Measurements from ENCODE around the gene LHCGR.
"Not testable (repeated sequence)": the region's sequence is repeated elsewhere in the genome, so short reads cannot be mapped to it uniquely, and the experiment has no call there.

LHCGR gene

GRCh38 chr2:48711343-48711742 is 44.2 kb downstream of the LHCGR start:
- H3K9ac ChIP-seq (ENCODE audit: low read depth, low read length) = no peak overlapping the region
- peaks cover 3% of the 10 kb centered on the region for H3K9me3 ChIP-seq (ENCODE audit: control insufficient read depth, insufficient read depth, low read length)
- H3K36me3 ChIP-seq (ENCODE audit: insufficient read depth, low read length) = no peaks in the 10 kb centered on the region
- H3K4me1 ChIP-seq (ENCODE audit: insufficient read depth, low read length) = peaks cover 16% of the 10 kb centered on the region

- H3K9ac ChIP-seq (ENCODE audit: low read depth, low read length) = no peak overlapping the region
- H3K9me3 ChIP-seq (ENCODE audit: control insufficient read depth, insufficient read depth, low read length) = peaks cover 3% of the 10 kb centered on the region
- no peaks in the 10 kb centered on the region for H3K36me3 ChIP-seq (ENCODE audit: insufficient read depth, low read length)
- no peaks in the 10 kb centered on the region for H3K4me1 ChIP-seq (ENCODE audit: insufficient read depth, low read length)
Observed at GRCh38 chr2:48709096-48710034, 46.2 kb downstream of the LHCGR start.

GRCh38 chr2:48707466-48707865 is 48.1 kb downstream of the LHCGR start:
- Histone ChIP-seq H3K36me3 (ENCODE audit: insufficient read depth, low read length) (no peaks in the 10 kb centered on the region), H3K9me3 (ENCODE audit: control insufficient read depth, insufficient read depth, low read length) (peaks cover 3% of the 10 kb centered on the region), H3K4me1 (ENCODE audit: insufficient read depth, low read length) (no peaks in the 10 kb centered on the region), H3K9ac (ENCODE audit: low read depth, low read length) (no peak overlapping the region)

GRCh38 chr2:48703621-48704020 is 51.9 kb downstream of the LHCGR start:
- H3K9me3 ChIP-seq (ENCODE audit: control insufficient read depth, insufficient read depth, low read length); H3K9ac ChIP-seq (ENCODE audit: low read depth, low read length); H3K36me3 ChIP-seq (ENCODE audit: insufficient read depth, low read length): not testable (repeated sequence)
- H3K4me1 ChIP-seq (ENCODE audit: insufficient read depth, low read length) = peaks cover 14% of the 10 kb centered on the region; the same call in 1 of the 2 replicates

DNA sequence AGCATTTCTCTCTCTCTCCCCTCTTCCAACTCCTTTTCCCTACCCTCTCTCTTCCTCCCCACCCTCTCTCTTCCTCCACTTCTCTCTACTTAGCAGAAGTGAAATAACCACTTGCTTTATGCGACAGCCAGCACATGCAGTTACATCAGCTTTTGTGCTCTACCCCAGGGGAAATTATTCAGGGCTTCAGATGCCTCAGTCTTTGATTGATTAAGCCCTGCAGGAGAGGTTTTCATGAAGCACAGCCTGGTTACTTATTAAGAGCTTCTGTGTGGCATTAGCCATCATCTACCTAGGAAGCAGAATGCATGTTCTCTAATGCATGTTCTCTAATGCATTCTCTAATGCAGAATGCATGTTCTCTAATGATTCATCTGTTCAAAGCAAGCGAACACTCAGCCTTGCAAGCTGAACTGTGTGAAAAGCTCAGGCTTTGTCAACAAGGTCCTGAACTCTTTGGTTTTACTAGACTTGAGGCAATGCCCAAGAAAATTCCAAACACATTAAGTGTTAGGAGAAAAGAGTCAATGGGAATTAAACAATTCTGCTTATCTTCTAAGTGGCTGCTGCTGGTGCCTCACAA is 56.1 kb downstream of the LHCGR start:
- Histone ChIP-seq H3K9me3 (ENCODE audit: control insufficient read depth, insufficient read depth, low read length) (no peaks in the 10 kb centered on the region), H3K36me3 (ENCODE audit: insufficient read depth, low read length) (no peaks in the 10 kb centered on the region), H3K4me1 (ENCODE audit: insufficient read depth, low read length) (peaks cover 35% of the 10 kb centered on the region), H3K9ac (ENCODE audit: low read depth, low read length) (no peak overlapping the region)

DNA sequence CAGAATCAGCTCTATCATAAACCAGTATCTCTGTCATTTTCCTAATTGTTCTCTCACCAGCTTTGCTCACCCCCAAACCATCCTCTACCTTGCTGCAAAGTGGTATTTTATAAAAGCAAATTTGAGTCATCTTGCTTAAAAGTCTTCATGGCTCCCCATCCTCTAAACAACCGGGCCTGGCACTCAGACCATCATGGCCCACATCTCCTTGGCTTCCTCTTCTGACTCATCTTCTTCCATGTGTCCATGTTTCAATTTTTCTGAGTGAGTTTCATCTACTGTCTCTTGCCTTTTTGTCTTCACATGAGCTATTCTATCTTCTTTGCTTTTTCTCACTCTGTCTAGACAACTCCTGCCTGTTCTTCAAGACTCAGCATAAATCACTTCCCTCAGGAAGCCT is 58.6 kb downstream of the LHCGR start:
- no peaks in the 10 kb centered on the region for H3K9me3 ChIP-seq (ENCODE audit: control insufficient read depth, insufficient read depth, low read length)
- peaks cover 52% of the 10 kb centered on the region for H3K4me1 ChIP-seq (ENCODE audit: insufficient read depth, low read length)
- no peak overlapping the region for H3K9ac ChIP-seq (ENCODE audit: low read depth, low read length)

GRCh38 chr2:48695991-48696390 is 59.5 kb downstream of the LHCGR start:
- Histone ChIP-seq H3K4me1 (ENCODE audit: insufficient read depth, low read length) (peaks cover 52% of the 10 kb centered on the region), H3K36me3 (ENCODE audit: insufficient read depth, low read length) (no peaks in the 10 kb centered on the region)

More for the DNA sequence above, 58.6 kb downstream of the LHCGR start:
- no peaks in the 10 kb centered on the region for H3K36me3 ChIP-seq (ENCODE audit: insufficient read depth, low read length)

GRCh38 chr2:48694149-48694548 is 61.4 kb downstream of the LHCGR start:
- Histone ChIP-seq H3K9me3 (ENCODE audit: control insufficient read depth, insufficient read depth, low read length) (no peaks in the 10 kb centered on the region), H3K36me3 (ENCODE audit: insufficient read depth, low read length) (no peaks in the 10 kb centered on the region), H3K4me1 (ENCODE audit: insufficient read depth, low read length) (peaks cover 48% of the 10 kb centered on the region), H3K9ac (ENCODE audit: low read depth, low read length) (no peak overlapping the region)

More at GRCh38 chr2:48695991-48696390, 59.5 kb downstream of the LHCGR start:
- H3K9ac ChIP-seq (ENCODE audit: low read depth, low read length) = no peak overlapping the region
- no peaks in the 10 kb centered on the region for H3K9me3 ChIP-seq (ENCODE audit: control insufficient read depth, insufficient read depth, low read length)

DNA sequence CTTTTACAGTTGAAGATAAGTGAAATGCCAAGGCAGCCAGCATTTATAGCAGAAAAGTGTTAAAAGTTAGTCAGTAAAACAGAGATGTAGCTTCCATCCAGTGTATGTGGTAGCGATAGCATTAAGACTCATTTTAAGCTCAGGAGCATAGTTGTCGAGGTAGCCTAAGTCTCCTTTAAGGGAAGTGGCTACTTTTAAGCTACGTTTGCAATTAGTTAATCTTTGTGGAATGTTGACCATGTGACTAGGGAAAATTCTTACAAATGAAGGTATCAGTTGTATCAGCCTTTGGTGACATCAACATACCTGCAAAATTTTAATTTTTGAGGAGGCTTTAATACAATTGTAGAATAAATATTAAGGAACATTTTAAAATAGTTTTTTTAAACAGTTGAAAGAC is 61.9 kb downstream of the LHCGR start:
- Histone ChIP-seq H3K36me3 (ENCODE audit: insufficient read depth, low read length) (no peaks in the 10 kb centered on the region), H3K9me3 (ENCODE audit: control insufficient read depth, insufficient read depth, low read length) (no peaks in the 10 kb centered on the region), H3K9ac (ENCODE audit: low read depth, low read length) (no peak overlapping the region), H3K4me1 (ENCODE audit: insufficient read depth, low read length) (peaks cover 47% of the 10 kb centered on the region)

DNA sequence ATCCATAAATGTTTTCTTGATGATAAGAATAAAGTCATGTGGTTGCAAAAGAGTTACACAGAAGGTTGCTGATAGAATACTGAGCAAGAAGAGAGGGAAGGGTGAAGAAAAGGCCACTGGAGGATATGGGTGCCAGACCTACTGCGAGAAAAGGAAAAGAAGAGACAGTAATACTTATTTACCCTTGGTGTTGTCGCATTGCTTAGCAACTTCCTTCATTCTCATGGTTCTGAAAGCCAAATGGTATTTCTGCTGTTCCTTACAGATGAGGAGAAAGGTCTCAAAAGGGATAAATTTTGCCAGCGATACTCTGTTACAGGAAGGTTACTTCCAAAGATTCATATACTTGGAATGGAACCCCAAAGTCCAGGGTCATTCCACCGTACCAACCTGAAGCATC is 62.5 kb downstream of the LHCGR start:
- no peaks in the 10 kb centered on the region for H3K9me3 ChIP-seq (ENCODE audit: control insufficient read depth, insufficient read depth, low read length)
- peaks cover 42% of the 10 kb centered on the region for H3K4me1 ChIP-seq (ENCODE audit: insufficient read depth, low read length)
- H3K9ac ChIP-seq (ENCODE audit: low read depth, low read length) = no peak overlapping the region
- no peaks in the 10 kb centered on the region for H3K36me3 ChIP-seq (ENCODE audit: insufficient read depth, low read length)

DNA sequence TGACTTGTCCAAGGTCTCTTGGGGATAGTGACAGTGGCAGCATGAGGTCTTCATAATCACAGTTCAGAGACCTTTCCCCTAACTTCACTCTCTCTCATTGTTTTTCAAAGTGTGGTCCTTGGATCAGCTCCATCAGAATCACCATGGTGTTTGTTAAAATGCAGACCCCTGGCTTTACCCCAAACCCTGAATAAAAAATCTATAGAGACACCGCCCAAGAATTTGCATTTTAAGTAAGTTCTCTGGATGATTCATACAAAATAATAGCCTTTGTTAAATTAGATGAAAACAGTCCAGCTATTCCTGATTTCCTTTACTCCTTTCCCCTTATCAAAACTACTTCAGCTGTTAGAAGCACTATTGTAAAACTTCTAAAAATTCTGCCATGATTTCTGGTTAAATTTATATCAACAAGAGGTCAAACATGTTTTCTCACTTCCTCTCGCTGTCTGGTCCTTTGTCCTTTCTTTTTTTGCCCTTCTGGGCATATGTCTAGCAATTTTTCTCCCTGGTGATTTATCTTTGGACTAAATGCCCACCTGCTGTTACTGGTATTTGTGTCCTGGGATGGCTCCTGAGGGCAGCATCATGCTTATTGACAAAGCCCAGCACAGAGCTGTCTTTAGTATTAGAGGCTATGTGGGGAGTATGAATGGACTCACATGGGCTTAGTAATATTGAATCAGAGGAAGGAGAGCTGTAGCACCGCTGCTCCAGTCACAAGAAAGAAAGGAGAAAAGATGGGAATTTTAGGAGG is 63.4 kb downstream of the LHCGR start:
- H3K4me1 ChIP-seq (ENCODE audit: insufficient read depth, low read length) = peaks cover 42% of the 10 kb centered on the region
- H3K9me3 ChIP-seq (ENCODE audit: control insufficient read depth, insufficient read depth, low read length) = no peaks in the 10 kb centered on the region
- no peak overlapping the region for H3K9ac ChIP-seq (ENCODE audit: low read depth, low read length)
- no peaks in the 10 kb centered on the region for H3K36me3 ChIP-seq (ENCODE audit: insufficient read depth, low read length)

GRCh38 chr2:48685126-48685525 is 70.4 kb downstream of the LHCGR start:
- Histone ChIP-seq H3K9ac (ENCODE audit: low read depth, low read length) (no peak overlapping the region), H3K4me1 (ENCODE audit: insufficient read depth, low read length) (0 out of 2 replicates have a peak, but pooled peaks cover under 1% of the 10 kb centered on the region), H3K9me3 (ENCODE audit: control insufficient read depth, insufficient read depth, low read length) (no peaks in the 10 kb centered on the region), H3K36me3 (ENCODE audit: insufficient read depth, low read length) (no peaks in the 10 kb centered on the region)

DNA sequence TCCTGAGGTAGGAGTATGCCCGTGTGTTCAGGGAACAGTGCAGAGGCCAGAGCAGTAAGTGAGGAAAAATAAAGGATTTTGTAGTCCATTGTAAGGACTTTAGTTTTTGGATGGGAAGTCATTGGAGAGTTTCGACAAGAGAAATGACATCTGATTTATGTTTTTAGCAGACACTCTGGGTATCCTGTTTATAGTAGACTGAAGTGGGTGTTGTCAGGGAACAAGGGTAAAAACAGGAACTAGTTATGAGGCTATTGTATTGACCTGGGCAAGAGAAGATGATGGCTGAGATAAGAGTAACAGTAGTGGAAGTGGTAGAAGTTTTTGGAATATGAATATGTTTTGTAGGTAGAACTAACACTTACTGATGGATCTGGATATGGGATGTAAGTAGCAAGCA is 78.1 kb downstream of the LHCGR start:
- H3K4me1 ChIP-seq (ENCODE audit: insufficient read depth, low read length) = peaks cover 6% of the 10 kb centered on the region; the same call in 1 of the 2 replicates
- H3K9me3 ChIP-seq (ENCODE audit: control insufficient read depth, insufficient read depth, low read length) = no peaks in the 10 kb centered on the region
- no peak overlapping the region for H3K9ac ChIP-seq (ENCODE audit: low read depth, low read length)
- H3K36me3 ChIP-seq (ENCODE audit: insufficient read depth, low read length) = no peaks in the 10 kb centered on the region

DNA sequence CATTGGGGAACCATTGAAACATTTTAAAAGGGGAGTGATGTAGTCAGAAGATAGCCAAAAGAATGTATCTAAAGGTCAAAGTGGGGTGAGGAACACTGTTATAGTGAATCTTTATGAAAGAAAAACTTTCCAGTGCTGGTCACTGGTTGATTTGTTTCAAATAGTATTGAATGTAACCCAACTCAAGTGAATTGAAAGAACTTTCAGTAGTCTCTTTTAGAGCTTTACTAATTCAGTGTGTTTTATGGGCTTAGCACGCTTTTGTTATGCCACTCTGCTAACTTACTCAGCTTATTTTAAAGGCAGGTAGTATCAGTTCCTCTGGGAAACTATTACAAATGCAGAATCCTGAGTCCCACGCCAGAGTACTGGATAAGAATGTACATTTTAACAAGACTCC is 80.6 kb downstream of the LHCGR start:
- no peaks in the 10 kb centered on the region for H3K36me3 ChIP-seq (ENCODE audit: insufficient read depth, low read length)
- H3K9ac ChIP-seq (ENCODE audit: low read depth, low read length) = no peak overlapping the region
- peaks cover 6% of the 10 kb centered on the region; the same call in 1 of the 2 replicates for H3K4me1 ChIP-seq (ENCODE audit: insufficient read depth, low read length)
- no peaks in the 10 kb centered on the region for H3K9me3 ChIP-seq (ENCODE audit: control insufficient read depth, insufficient read depth, low read length)

Data from ES-I3 (cell line).